HepG2 (cell line): ENCODE results near the gene CHPF. TPM values are rescaled to one million over a fixed set of nuclear protein-coding genes. Genes with fewer than 3 reads are reported as not detected.

Source experiments
- ATAC-seq: fragments of 200-7000 bp; cut with Tn5 transposase; 3 replicates; pipeline ENCODE4 v1.9.1; 2020; ENCODE audit warnings: mild to moderate bottlenecking, moderate library complexity
- BruUV-seq: library from RNA; stranded (reverse); fragments of 400-500 nt; replicated peaks from 2 replicates; lab custom pipeline; 2021; lab: Mats Ljungman, UMichigan
- CTCF ChIA-PET: fragments of 300-600 bp; formaldehyde crosslinking; extraction: SDS; loops from one replicate; lab custom pipeline; 2021; ENCODE audit warnings: low total read pairs, inconsistent platforms, low intra/inter-chr PET ratio; lab: Yijun Ruan, JAX
- POLR2A ChIA-PET: fragments of 350-600 bp; sonication (Branson Sonifier 250); formaldehyde crosslinking; loops from one replicate; lab custom pipeline; 2020; ENCODE audit warnings: antibody characterized with exemption, inconsistent platforms; lab: Yijun Ruan, JAX
- DNase-seq: peaks from one replicate; pipeline ENCODE4 v3.0.0-alpha.2; 2015; ENCODE audit warnings: low spot score
- FAIRE-seq: peaks from 3 replicates; lab custom pipeline; 2011; peaks lifted over from hg19 to GRCh38; lab: Jason Lieb, UNC
- H2AFZ ChIP-seq: one replicate; pipeline ENCODE4 v1.6.1; 2011; ENCODE audit warnings: low read length, inconsistent platforms
- H3K27ac ChIP-seq: fragments of 300-600 bp; 3 replicates; pipeline ENCODE4 v1.8.0; 2011; ENCODE audit warnings: mixed run types, mild to moderate bottlenecking, mixed read lengths, low read length, inconsistent platforms; ENCODE audit not compliant: insufficient read depth; ENCODE audit errors: extremely low read length
- H3K27me3 ChIP-seq, 2 experiments: fragments of 200-600 bp in 1 of 2; 2 replicates in 1 of 2; 3 replicates in 1 of 2; pipeline versions ENCODE4 v1.6.0 to v1.8.0; 2011; ENCODE audit warnings: low read length in 2 of 2, mild to moderate bottlenecking in 2 of 2, moderate library complexity in 2 of 2, inconsistent platforms in 1 of 2; ENCODE audit not compliant: insufficient read depth in 2 of 2, control insufficient read depth in 1 of 2
- H3K36me3 ChIP-seq, 2 experiments: fragments of 200-600 bp in 1 of 2; replicated peaks in 1 of 2; 2 replicates in 1 of 2; 3 replicates in 1 of 2; pipeline versions ENCODE4 v1.5.1 to v1.8.0; 2011; ENCODE audit warnings: low read length in 2 of 2, inconsistent platforms in 1 of 2; ENCODE audit not compliant: insufficient read depth in 2 of 2, control insufficient read depth in 1 of 2
- H3K4me1 ChIP-seq: 2 replicates; pipeline ENCODE4 v1.5.1; 2012; ENCODE audit warnings: low read length, inconsistent platforms; ENCODE audit not compliant: insufficient read depth
- H3K4me2 ChIP-seq: 2 replicates; pipeline ENCODE4 v1.6.0; 2011; ENCODE audit warnings: low read depth, low read length, inconsistent platforms
- H3K4me3 ChIP-seq, 3 experiments: fragments of 200-600 bp in 1 of 3; sonication (generic), shearing (Covaris generic) in 1 of 3; replicated peaks in 1 of 3; 2 replicates each; pipeline ENCODE4 v1.5.1; 2011 to 2016; ENCODE audit warnings: low read length in 3 of 3, inconsistent platforms in 2 of 3, low read depth in 2 of 3, mild to moderate bottlenecking in 2 of 3, control low read depth in 1 of 3, mixed read lengths in 1 of 3; ENCODE audit not compliant: insufficient read depth in 1 of 3
- H3K79me2 ChIP-seq: one replicate; pipeline ENCODE4 v1.6.1; 2011; ENCODE audit warnings: low read length, inconsistent platforms; ENCODE audit not compliant: insufficient read depth
- H3K9ac ChIP-seq: 2 replicates; pipeline ENCODE4 v1.6.0; 2011; ENCODE audit warnings: mild to moderate bottlenecking, low read depth, low read length, inconsistent platforms; ENCODE audit not compliant: insufficient read depth
- H3K9me3 ChIP-seq: 2 replicates; pipeline ENCODE4 v1.5.1; 2012; ENCODE audit warnings: mild to moderate bottlenecking, low read length
- H4K20me1 ChIP-seq: 2 replicates; pipeline ENCODE4 v1.6.0; 2011; ENCODE audit warnings: inconsistent platforms, mild to moderate bottlenecking, low read length, moderate library complexity; ENCODE audit not compliant: insufficient read depth
- EED ChIP-seq: sonication (generic); formaldehyde crosslinking; IDR thresholded peaks from 2 replicates; pipeline ENCODE4 v1.5.0; 2020; ENCODE audit warnings: mild to moderate bottlenecking, missing genetic modification reagents
- HMG20A ChIP-seq: IDR thresholded peaks from 2 replicates; pipeline ENCODE4 v1.6.1; 2016; ENCODE audit warnings: borderline replicate concordance
- NCOA1 ChIP-seq: sonication (generic); formaldehyde crosslinking; IDR thresholded peaks from 2 replicates; pipeline ENCODE4 v1.9.0; 2021; ENCODE audit warnings: missing genetic modification reagents
- RAD21 ChIP-seq: fragments of 450-650 bp; formaldehyde crosslinking; IDR thresholded peaks from 2 replicates; pipeline ENCODE4 v1.5.0; 2020; ENCODE audit warnings: mild to moderate bottlenecking
- REPIN1 ChIP-seq: sonication (generic); formaldehyde crosslinking; IDR thresholded peaks from 2 replicates; pipeline ENCODE4 v1.8.0; 2022; ENCODE audit warnings: missing genetic modification reagents, low read depth, mild to moderate bottlenecking, borderline replicate concordance
- SSRP1 ChIP-seq: IDR thresholded peaks from 2 replicates; pipeline ENCODE4 v1.6.1; 2016; ENCODE audit warnings: control low read depth
- STAG1 ChIP-seq: sonication (generic); formaldehyde crosslinking; IDR thresholded peaks from 2 replicates; pipeline ENCODE4 v1.4.0; 2020; ENCODE audit warnings: missing genetic modification reagents
- THAP8 ChIP-seq: sonication (generic); formaldehyde crosslinking; IDR thresholded peaks from 2 replicates; pipeline ENCODE4 v1.5.1; 2020; ENCODE audit warnings: missing genetic modification reagents, mild to moderate bottlenecking, borderline replicate concordance
- ZBTB3 ChIP-seq: sonication (generic); formaldehyde crosslinking; IDR thresholded peaks from 2 replicates; pipeline ENCODE4 v1.4.0; 2020; ENCODE audit warnings: low read depth, mild to moderate bottlenecking, moderate library complexity, missing genetic modification reagents, borderline replicate concordance
- ZNF768 ChIP-seq: sonication (generic); formaldehyde crosslinking; IDR thresholded peaks from 2 replicates; pipeline ENCODE4 v1.4.0; 2020; ENCODE audit warnings: missing genetic modification reagents
- ZNF781 ChIP-seq: sonication (generic); formaldehyde crosslinking; IDR thresholded peaks from 2 replicates; pipeline ENCODE4 v1.5.1; 2020; ENCODE audit warnings: borderline replicate concordance, mild to moderate bottlenecking, missing genetic modification reagents; ENCODE audit errors: not compliant biosample characterization
- ZNF792 ChIP-seq: IDR thresholded peaks from 2 replicates; pipeline ENCODE4 v1.6.1; 2016
- ZNF816 ChIP-seq: sonication (generic); formaldehyde crosslinking; IDR thresholded peaks from 2 replicates; pipeline ENCODE4 v1.8.0; 2022; ENCODE audit warnings: missing genetic modification reagents, mild to moderate bottlenecking, borderline replicate concordance
- WGBS: methylation state at CpG from one replicate; pipeline ENCODE4 v1.1.6; 2017; ENCODE audit warnings: low lambda C conversion rate; 5-methylcytosine and 5-hydroxymethylcytosine counted together
- in situ Hi-C: cut with HindIII; loops from 2 replicates; pipeline ENCODE4 v1.10.0; 2017; ENCODE audit warnings: low pct_unique_long_range_greater_than_20kb; ENCODE audit not compliant: extremely low pct_ligation_motif_present
- intact Hi-C: fragments of 100-400 bp; cut with micrococcal nuclease; formaldehyde crosslinking; loops from one replicate; pipeline ENCODE4 v1.10.0; 2022; ENCODE audit not compliant: unreplicated experiment
- polyA plus RNA-seq, 8 experiments: library from polyadenylated mRNA; depleted of rRNA in 3 of 8; stranded (reverse) in 7 of 8; unstranded in 1 of 8; fragments of >200 nt; fragmentation: Illumina TruSeq in 4 of 8; extraction: Trizol in 4 of 8; gene quantifications; 2 replicates each; pipeline versions ENCODE4 v1.2.1 to v1.2.3, GENCODE V29; 2011 to 2016; ENCODE audit warnings: low read depth in 4 of 8, missing spikeins in 1 of 8, mixed read lengths in 1 of 8; ENCODE audit not compliant: insufficient read depth in 1 of 8
- total RNA-seq, 5 experiments: library from RNA; depleted of rRNA; stranded (reverse); fragments of >200 nt; fragmentation: Illumina TruSeq; extraction: Trizol; gene quantifications; 2 replicates each; pipeline ENCODE4 v1.2.3, GENCODE V29; 2016; ENCODE audit warnings: low read depth in 1 of 5
- TF ChIP-seq, protein P1 (sequence below): sonication (generic); formaldehyde crosslinking; IDR thresholded peaks from 2 replicates; pipeline ENCODE4 v1.4.0; 2020; ENCODE audit warnings: missing genetic modification reagents

CHPF gene
- total and polyA plus RNA-seq, 2 of the 13 experiments (the other 11 are each of a cell fraction or from before 2014, with no cell fraction given), result 79.6 to 111 TPM

DNA sequence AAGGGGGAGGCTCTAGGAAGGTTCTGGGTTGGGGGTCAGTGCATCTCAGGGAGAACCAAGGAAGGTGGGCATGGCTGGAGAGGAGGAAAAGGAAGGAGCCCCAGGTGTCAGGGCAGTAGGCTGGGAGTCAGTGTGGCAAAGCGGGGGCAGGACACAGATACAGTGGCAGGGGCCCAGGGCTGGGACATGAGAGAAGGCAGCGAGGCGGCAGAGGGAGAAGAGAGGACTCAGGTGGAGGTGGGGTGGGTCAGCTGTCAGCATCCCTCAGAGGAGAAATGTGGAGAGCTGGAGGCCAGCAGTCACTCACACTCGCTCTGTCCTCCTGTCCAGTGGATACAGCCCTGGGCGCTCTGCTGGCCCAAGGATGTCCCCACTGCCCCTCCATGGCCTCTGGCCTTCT, 50.5 kb downstream of the CHPF start:
- FAIRE-seq (no peak), ATAC-seq (no peak), DNase-seq (no peak)
- in situ Hi-C loops, result loop anchor here (5.0 kb wide), 1 partner anchor 39 kb away; no protein-coding TSS in a partner anchor
- POLR2A ChIA-PET, result no interaction called here
- no peaks in the 10 kb centered on the region for H3K36me3 ChIP-seq
- no peaks in the 10 kb centered on the region for H3K79me2 ChIP-seq
- H3K27ac ChIP-seq, result no peak overlapping the region
- H2AFZ ChIP-seq, result no peak overlapping the region
- H3K27me3 ChIP-seq, result peaks cover 33 to 94% of the 10 kb centered on the region in 2 experiments; a peak in 4 of 5 replicates
- no peak overlapping the region for H3K4me2 ChIP-seq
- CTCF ChIA-PET, result interaction anchor here (1.5 to 4.5 kb wide), 3 partner anchors 17 to 37 kb away, joined by 4 to 26 read pairs (median 6); no protein-coding TSS in a partner anchor
- no peak overlapping the region for H3K9ac ChIP-seq
- no peaks in the 10 kb centered on the region for H4K20me1 ChIP-seq
- 25% methylated on average over 5 of the region's 5 CpGs for WGBS
- BruUV-seq, result no TSS peak
- H3K4me3 ChIP-seq, result no peak overlapping the region
- TF ChIP-seq, protein P1, sequence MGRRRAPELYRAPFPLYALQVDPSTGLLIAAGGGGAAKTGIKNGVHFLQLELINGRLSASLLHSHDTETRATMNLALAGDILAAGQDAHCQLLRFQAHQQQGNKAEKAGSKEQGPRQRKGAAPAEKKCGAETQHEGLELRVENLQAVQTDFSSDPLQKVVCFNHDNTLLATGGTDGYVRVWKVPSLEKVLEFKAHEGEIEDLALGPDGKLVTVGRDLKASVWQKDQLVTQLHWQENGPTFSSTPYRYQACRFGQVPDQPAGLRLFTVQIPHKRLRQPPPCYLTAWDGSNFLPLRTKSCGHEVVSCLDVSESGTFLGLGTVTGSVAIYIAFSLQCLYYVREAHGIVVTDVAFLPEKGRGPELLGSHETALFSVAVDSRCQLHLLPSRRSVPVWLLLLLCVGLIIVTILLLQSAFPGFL, result no peak
- TF ChIP-seq HMG20A (no peak), ZNF792 (no peak), ZBTB3 (CRISPR knock-in tag) (no peak), SSRP1 (no peak), ZNF816 (CRISPR knock-in tag) (no peak), NCOA1 (CRISPR knock-in tag) (no peak), REPIN1 (no peak)
- H3K9me3 ChIP-seq, result no peaks in the 10 kb centered on the region
- peaks cover 30% of the 10 kb centered on the region for H3K4me1 ChIP-seq
- intact Hi-C loops, result no loop called here

DNA sequence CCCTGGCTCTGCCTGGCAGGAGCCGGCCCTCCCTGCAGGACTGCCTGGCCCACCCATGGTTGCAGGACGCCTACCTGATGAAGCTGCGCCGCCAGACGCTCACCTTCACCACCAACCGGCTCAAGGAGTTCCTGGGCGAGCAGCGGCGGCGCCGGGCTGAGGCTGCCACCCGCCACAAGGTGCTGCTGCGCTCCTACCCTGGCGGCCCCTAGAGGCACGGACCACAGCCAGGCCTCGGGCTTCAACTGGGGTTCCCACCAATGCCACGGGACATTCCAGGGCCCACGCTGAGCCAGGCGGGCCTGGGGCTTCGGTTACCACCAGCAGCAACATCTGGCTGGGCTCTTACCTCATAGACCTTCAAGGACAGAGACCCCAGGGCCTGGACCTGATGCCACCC, 51.0 kb downstream of the CHPF start:
- no peak overlapping the region for H3K27ac ChIP-seq
- ATAC-seq (peak; percentile 69), DNase-seq (peak; percentile 18), FAIRE-seq (no peak)
- H3K4me3 ChIP-seq, result no peak overlapping the region
- H3K79me2 ChIP-seq, result no peaks in the 10 kb centered on the region
- WGBS, result 2% methylated on average over 4 of the region's 20 CpGs
- peaks cover 35 to 99% of the 10 kb centered on the region in 2 experiments; a peak in 4 of 5 replicates for H3K27me3 ChIP-seq
- no peak overlapping the region for H3K4me2 ChIP-seq
- POLR2A ChIA-PET, result no interaction called here
- in situ Hi-C loops (loop anchor here (5.0 kb wide), 1 partner anchor 40 kb away; no protein-coding TSS in a partner anchor), intact Hi-C loops (no loop called here)
- CTCF ChIA-PET, result interaction anchor here (1.5 to 4.5 kb wide), 3 partner anchors 17 to 38 kb away, joined by 4 to 26 read pairs (median 6); no protein-coding TSS in a partner anchor
- no peaks in the 10 kb centered on the region for H4K20me1 ChIP-seq
- no peaks in the 10 kb centered on the region for H3K36me3 ChIP-seq
- H3K4me1 ChIP-seq, result peaks cover 25% of the 10 kb centered on the region
- no peaks in the 10 kb centered on the region for H3K9me3 ChIP-seq
- no peak overlapping the region for H3K9ac ChIP-seq
- no peak overlapping the region for H2AFZ ChIP-seq
- no TSS peak for BruUV-seq
- TF ChIP-seq EED (CRISPR knock-in tag) (0 out of 2 replicates have a peak, but pooled peaks have one; percentile 37), THAP8 (CRISPR knock-in tag) (no peak), RAD21 (CRISPR knock-in tag) (peak; percentile 75), STAG1 (peak; percentile 63), ZNF768 (CRISPR knock-in tag) (0 out of 2 replicates have a peak, but pooled peaks have one; percentile 20), ZNF781 (CRISPR knock-in tag) (no peak)
